H1 (cell line): ENCODE data around the gene TRNAU1AP. TPM values are rescaled to one million over a fixed set of nuclear protein-coding genes. Genes with fewer than 3 reads are reported as not detected.
"Not testable (repeated sequence)": the region's sequence is repeated elsewhere in the genome, so short reads cannot be mapped to it uniquely, and the experiment has no call there.

Experiments used
- CTCF ChIA-PET: fragments of 300-600 bp; sonication (Branson Sonifier 250); formaldehyde crosslinking; loops from one replicate; lab custom pipeline; 2021; ENCODE audit not compliant: partially characterized antibody; lab: Charles Lee
- POLR2A ChIA-PET: fragments of 300-600 bp; sonication (Branson Sonifier 250); formaldehyde crosslinking; loops from one replicate; lab custom pipeline; 2021; ENCODE audit warnings: inconsistent platforms; ENCODE audit not compliant: partially characterized antibody; lab: Charles Lee
- DNase-seq, 2 experiments: peaks; one replicate each; pipeline versions ENCODE4 v3.0.0 to v3.0.0-alpha.2; 2010 to 2022; ENCODE audit warnings: low spot score in 2 of 2, low read depth in 1 of 2, mixed read lengths in 1 of 2
- FAIRE-seq: peaks from 2 replicates; lab custom pipeline; 2011; peaks lifted over from hg19 to GRCh38; lab: Jason Lieb, UNC
- H2AFZ ChIP-seq: 2 replicates; pipeline ENCODE4 v1.8.1; 2012; ENCODE audit warnings: low read length, inconsistent platforms
- H2AK5ac ChIP-seq: 2 replicates; pipeline ENCODE4 v1.6.1; 2013; ENCODE audit warnings: low read depth, low read length
- H2BK120ac ChIP-seq: replicated peaks from 2 replicates; pipeline ENCODE3; 2013; ENCODE audit warnings: low read depth, low read length, inconsistent platforms
- H2BK12ac ChIP-seq: 2 replicates; pipeline ENCODE4 v1.6.1; 2013; ENCODE audit warnings: low read depth, low read length
- H2BK15ac ChIP-seq: 2 replicates; pipeline ENCODE4 v1.6.1; 2013; ENCODE audit warnings: low read length
- H2BK20ac ChIP-seq: 2 replicates; pipeline ENCODE4 v1.6.1; 2013; ENCODE audit warnings: low read length
- H2BK5ac ChIP-seq: 2 replicates; pipeline ENCODE4 v1.6.1; 2013; ENCODE audit warnings: low read depth, low read length
- H3K14ac ChIP-seq: 2 replicates; pipeline ENCODE4 v1.6.1; 2013; ENCODE audit warnings: inconsistent platforms; ENCODE audit not compliant: insufficient read length
- H3K18ac ChIP-seq: 2 replicates; pipeline ENCODE4 v1.6.1; 2013; ENCODE audit warnings: low read length; ENCODE audit errors: extremely low read depth
- H3K23ac ChIP-seq: 2 replicates; pipeline ENCODE4 v1.6.1; 2013; ENCODE audit warnings: inconsistent platforms; ENCODE audit not compliant: insufficient read length
- H3K23me2 ChIP-seq: 2 replicates; pipeline ENCODE4 v1.6.1; 2013; ENCODE audit warnings: low read depth, low read length
- H3K27ac ChIP-seq: 2 replicates; pipeline ENCODE4 v1.6.1; 2011; ENCODE audit warnings: low read depth, low read length, inconsistent platforms
- H3K27me3 ChIP-seq, 4 experiments: replicated peaks in 1 of 4; 1 replicate in 1 of 4; 2 replicates in 3 of 4; pipeline versions ENCODE4 v1.6.1 to v1.8.1; 2011 to 2013; ENCODE audit warnings: low read length in 3 of 4, mild to moderate bottlenecking in 3 of 4, inconsistent platforms in 2 of 4, mixed read lengths in 2 of 4, moderate library complexity in 1 of 4; ENCODE audit not compliant: control insufficient read depth in 3 of 4, insufficient read depth in 3 of 4; ENCODE audit errors: extremely low read depth in 1 of 4
- H3K36me3 ChIP-seq, 4 experiments: 2 replicates each; pipeline versions ENCODE4 v1.6.1 to v1.8.1; 2011 to 2013; ENCODE audit warnings: mild to moderate bottlenecking in 4 of 4, low read length in 3 of 4, moderate library complexity in 2 of 4, control low read depth in 1 of 4, inconsistent platforms in 1 of 4; ENCODE audit not compliant: insufficient read depth in 4 of 4, control insufficient read depth in 2 of 4
- H3K4ac ChIP-seq: replicated peaks from 2 replicates; pipeline ENCODE3; 2013; ENCODE audit warnings: low read length, low read depth, mixed read lengths, inconsistent platforms; ENCODE audit not compliant: insufficient read length
- H3K4me1 ChIP-seq, 4 experiments: replicated peaks in 1 of 4; 1 replicate in 1 of 4; 2 replicates in 3 of 4; pipeline versions ENCODE4 v1.6.1 to v1.8.1; 2011 to 2013; ENCODE audit warnings: low read length in 3 of 4, inconsistent platforms in 2 of 4, mixed read lengths in 1 of 4; ENCODE audit not compliant: insufficient read depth in 4 of 4, control insufficient read depth in 3 of 4
- H3K4me2 ChIP-seq, 2 experiments: 2 replicates each; pipeline versions ENCODE4 v1.6.1 to v1.8.1; 2011 to 2013; ENCODE audit warnings: low read depth in 2 of 2, low read length in 2 of 2, control low read depth in 1 of 2, inconsistent platforms in 1 of 2, mild to moderate bottlenecking in 1 of 2; ENCODE audit not compliant: insufficient read depth in 1 of 2
- H3K4me3 ChIP-seq, 4 experiments: fragments of 200-600, 300-600 bp in 1 of 4; sonication (generic), shearing (Covaris generic), sonication (Bioruptor Twin) in 1 of 4; 2 replicates each; pipeline versions ENCODE4 v1.5.1 to v1.8.1; 2011 to 2016; ENCODE audit warnings: low read length in 4 of 4, low read depth in 3 of 4, control low read depth in 2 of 4, inconsistent platforms in 2 of 4, mild to moderate bottlenecking in 2 of 4, mixed read lengths in 1 of 4, moderate library complexity in 1 of 4; ENCODE audit not compliant: insufficient read depth in 2 of 4; ENCODE audit errors: extremely low read depth in 1 of 4
- H3K56ac ChIP-seq: replicated peaks from 2 replicates; pipeline ENCODE3; 2013; ENCODE audit warnings: low read depth, mild to moderate bottlenecking, mixed read lengths, low read length, inconsistent platforms; ENCODE audit not compliant: insufficient read length
- H3K79me1 ChIP-seq: 2 replicates; pipeline ENCODE4 v1.6.1; 2013; ENCODE audit warnings: low read depth, low read length, control low read depth
- H3K79me2 ChIP-seq, 2 experiments: 2 replicates each; pipeline versions ENCODE4 v1.6.1 to v1.8.1; 2012 to 2013; ENCODE audit warnings: low read length in 2 of 2, mild to moderate bottlenecking in 2 of 2, inconsistent platforms in 1 of 2; ENCODE audit not compliant: insufficient read depth in 2 of 2, control insufficient read depth in 1 of 2
- H3K9ac ChIP-seq, 4 experiments: replicated peaks in 1 of 4; 1 replicate in 1 of 4; 2 replicates in 3 of 4; pipeline versions ENCODE4 v1.6.1 to v1.8.1; 2011 to 2013; ENCODE audit warnings: low read depth in 3 of 4, low read length in 3 of 4, control low read depth in 2 of 4, mild to moderate bottlenecking in 2 of 4, moderate library complexity in 2 of 4, inconsistent platforms in 1 of 4; ENCODE audit errors: extremely low read depth in 1 of 4
- H3K9me3 ChIP-seq, 2 experiments: 2 replicates each; pipeline versions ENCODE4 v1.6.1 to v1.8.1; 2012 to 2013; ENCODE audit warnings: mild to moderate bottlenecking in 2 of 2, moderate library complexity in 2 of 2, control low read depth in 1 of 2, inconsistent platforms in 1 of 2, low read depth in 1 of 2, low read length in 1 of 2, mixed read lengths in 1 of 2; ENCODE audit not compliant: insufficient read depth in 2 of 2
- H4K20me1 ChIP-seq, 2 experiments: replicated peaks in 1 of 2; 2 replicates each; pipeline versions ENCODE3 to v1.8.1; 2011 to 2013; ENCODE audit warnings: inconsistent platforms in 2 of 2, low read length in 2 of 2, mild to moderate bottlenecking in 1 of 2; ENCODE audit not compliant: insufficient read depth in 2 of 2, control insufficient read depth in 1 of 2
- H4K5ac ChIP-seq: 2 replicates; pipeline ENCODE4 v1.6.1; 2013; ENCODE audit warnings: low read length, low read depth, mixed read lengths, inconsistent platforms; ENCODE audit not compliant: insufficient read length
- H4K8ac ChIP-seq: 2 replicates; pipeline ENCODE4 v1.8.0; 2013; ENCODE audit warnings: mild to moderate bottlenecking, moderate library complexity, low read length, inconsistent platforms; ENCODE audit not compliant: insufficient read depth; ENCODE audit errors: extremely low read depth
- H4K91ac ChIP-seq: replicated peaks from 2 replicates; pipeline ENCODE3; 2013; ENCODE audit warnings: low read length, mixed read lengths, inconsistent platforms; ENCODE audit not compliant: insufficient read length
- POU5F1 ChIP-seq: IDR thresholded peaks from 2 replicates; pipeline ENCODE4 v1.6.1; 2011; ENCODE audit warnings: low read depth, mild to moderate bottlenecking, low read length, moderate library complexity
- TEAD4 ChIP-seq: IDR thresholded peaks from 2 replicates; pipeline ENCODE4 v1.6.1; 2012; ENCODE audit warnings: low read depth, low read length, inconsistent platforms, mixed read lengths
- WGBS, 2 experiments: shearing (Covaris generic) in 1 of 2; methylation state at CpG; one replicate each; pipeline versions ENCODE4 v1.1.6 to v1.1.7; 2013 to 2015; ENCODE audit warnings: low lambda C conversion rate in 2 of 2, mixed read lengths in 2 of 2, inconsistent platforms in 1 of 2, low coverage in 1 of 2, missing lambda C conversion rate in 1 of 2; ENCODE audit not compliant: insufficient replicate concordance in 2 of 2, insufficient coverage in 1 of 2, insufficient read length in 1 of 2; ENCODE audit errors: extremely low coverage in 1 of 2, missing lambda C conversion rate in 1 of 2; 5-methylcytosine and 5-hydroxymethylcytosine counted together
- polyA plus RNA-seq, 7 experiments: library from polyadenylated mRNA; depleted of rRNA in 3 of 7; stranded (reverse) in 5 of 7; unstranded in 2 of 7; fragments of >200 nt in 5 of 7; fragments of 200-250 nt in 2 of 7; gene quantifications; 1 replicate in 5 of 7; 2 replicates in 1 of 7; 4 replicates in 1 of 7; pipeline versions ENCODE4 v1.2.1 to v1.2.3, GENCODE V29; 2011 to 2013; ENCODE audit warnings: missing spikeins in 2 of 7, mixed read lengths in 2 of 7
- total RNA-seq: library from RNA; stranded (reverse); fragmentation: NEBNext Ultra II Directional; extraction: Animal tissue kit (Norgen Biotek cat#: 25700); gene quantifications from 2 replicates; pipeline ENCODE4 v1.2.1, GENCODE V29; 2021

Gene TRNAU1AP
- total and polyA plus RNA-seq, 2 of the 8 experiments (the other 6 are each of a cell fraction or from before 2014, with no cell fraction given) = 35.2 to 37.1 TPM

DNA sequence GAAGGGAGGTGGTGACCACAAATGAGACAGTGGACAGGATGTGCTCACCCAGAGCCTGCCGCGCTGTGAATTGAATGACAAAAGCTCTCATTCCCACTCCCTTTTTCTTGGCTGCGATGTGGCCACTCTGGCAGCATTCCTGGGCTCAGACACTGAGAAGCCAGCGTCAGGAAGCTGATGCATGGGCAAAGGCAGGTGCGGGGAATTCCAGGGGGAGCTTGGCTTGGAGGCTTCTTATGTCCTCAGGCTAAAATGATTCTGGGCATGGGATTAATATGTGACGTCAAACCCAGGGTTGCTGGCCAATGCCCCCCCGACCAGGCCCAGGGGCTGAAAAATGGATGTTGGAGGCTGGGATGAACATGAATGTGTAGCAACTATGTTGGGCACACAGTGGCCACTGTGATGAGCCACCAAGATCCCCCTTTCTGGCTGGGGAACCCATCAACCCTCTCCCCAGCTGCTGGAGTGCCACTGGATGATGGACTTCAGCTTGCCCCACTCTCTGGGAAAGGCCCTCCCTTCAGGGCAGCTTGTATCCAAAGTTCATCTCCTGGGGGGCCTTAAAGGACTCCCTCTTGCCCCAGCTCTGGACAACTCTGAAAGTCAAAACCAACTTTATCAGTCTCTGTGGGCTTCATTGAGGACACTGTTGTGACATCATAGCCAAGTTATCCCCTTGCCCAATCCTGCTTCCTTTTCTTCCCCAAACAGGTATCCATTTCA is 42.0 kb downstream of the TRNAU1AP start:
- not testable (repeated sequence) for H3K36me3 ChIP-seq, H3K23ac ChIP-seq, H2AFZ ChIP-seq, H3K14ac ChIP-seq, H3K4ac ChIP-seq, H3K27me3 ChIP-seq, H3K9me3 ChIP-seq, H2BK12ac ChIP-seq, H3K18ac ChIP-seq, H4K91ac ChIP-seq, H2AK5ac ChIP-seq, H2BK20ac ChIP-seq, H3K4me3 ChIP-seq, H4K20me1 ChIP-seq, H3K79me1 ChIP-seq, H3K9ac ChIP-seq, H3K56ac ChIP-seq, H3K79me2 ChIP-seq, H3K23me2 ChIP-seq, H4K5ac ChIP-seq, H4K8ac ChIP-seq
- Histone ChIP-seq H2BK15ac (0 out of 2 replicates have a peak overlapping the region, but pooled peaks have one; percentile 31), H2BK5ac (peak overlapping the region; percentile 46; the same call in 1 of the 2 replicates), H3K4me1 (peaks cover 9 to 18% (median 16%) of the 10 kb centered on the region in 4 experiments), H3K27ac (0 out of 2 replicates have a peak overlapping the region, but pooled peaks have one; percentile 34), H2BK120ac (peak overlapping the region; percentile 52), H3K4me2 (0 out of 4 replicates have a peak overlapping the region, but pooled peaks have one; percentile 4 to 26)
- peak; percentile 74 for TF ChIP-seq TEAD4
- TF ChIP-seq POU5F1 = 0 out of 2 replicates have a peak, but pooled peaks have one; percentile 22
- CTCF ChIA-PET = interaction anchor here (0.6 to 3.1 kb wide), 2 partner anchors 12 to 123 kb away, joined by 4 to 16 read pairs; no protein-coding TSS in a partner anchor
- POLR2A ChIA-PET = interaction anchor here (0.6 to 21.8 kb wide), 6 partner anchors 8 to 145 kb away, joined by 3 to 473 read pairs (median 4); partner anchors contain the start of genes RCC1 and RNU11
- FAIRE-seq = peak; percentile 73
- WGBS, 2 experiments = 47% methylated on average over 7 of the region's 7 CpGs; no CpG with 5 or more reads in 1 of the 2 experiments
- peak; percentile 38 to 63 for DNase-seq
